SU-DHL-6 (cell line): ENCODE data around the gene MBD5.

ENCODE experiments used
- EZH2phosphoT487 ChIP-seq: fragments of 200-600 bp; sonication (generic), shearing (Covaris generic); conservative IDR thresholded peaks from 2 replicates; pipeline ENCODE4 v1.6.1; 2018; ENCODE audit warnings: mild to moderate bottlenecking, antibody characterized with exemption, low read length, moderate library complexity, mixed read lengths
- TF ChIP-seq, protein P1 (sequence below): fragments of 200-600 bp; sonication (generic); IDR thresholded peaks from one replicate; pipeline ENCODE4 v1.5.1; 2017; ENCODE audit warnings: antibody characterized with exemption, mild to moderate bottlenecking, low read length, moderate library complexity; ENCODE audit not compliant: insufficient read depth, poor library complexity, severe bottlenecking

DNA sequence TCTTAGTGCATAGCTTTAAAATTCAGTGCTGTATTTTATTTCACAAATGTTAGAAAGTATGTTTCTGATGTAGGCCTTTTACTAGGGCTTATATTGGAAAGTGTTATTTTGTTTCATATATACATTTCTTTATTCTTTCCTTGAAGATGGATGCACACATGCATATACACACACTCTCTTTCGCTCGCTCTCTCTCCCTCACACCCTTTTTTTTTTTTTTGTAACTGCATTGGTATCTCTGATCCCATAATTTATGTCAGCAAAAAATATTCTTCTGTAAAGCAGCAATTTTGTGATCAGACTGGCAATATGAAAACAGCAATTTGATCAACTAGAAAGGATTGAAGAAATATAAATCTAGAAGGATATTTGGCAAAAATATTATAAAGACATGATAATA lies 2.0 kb downstream of the MBD5 start:
- no peak for TF ChIP-seq EZH2phosphoT487
- TF ChIP-seq, protein P1, sequence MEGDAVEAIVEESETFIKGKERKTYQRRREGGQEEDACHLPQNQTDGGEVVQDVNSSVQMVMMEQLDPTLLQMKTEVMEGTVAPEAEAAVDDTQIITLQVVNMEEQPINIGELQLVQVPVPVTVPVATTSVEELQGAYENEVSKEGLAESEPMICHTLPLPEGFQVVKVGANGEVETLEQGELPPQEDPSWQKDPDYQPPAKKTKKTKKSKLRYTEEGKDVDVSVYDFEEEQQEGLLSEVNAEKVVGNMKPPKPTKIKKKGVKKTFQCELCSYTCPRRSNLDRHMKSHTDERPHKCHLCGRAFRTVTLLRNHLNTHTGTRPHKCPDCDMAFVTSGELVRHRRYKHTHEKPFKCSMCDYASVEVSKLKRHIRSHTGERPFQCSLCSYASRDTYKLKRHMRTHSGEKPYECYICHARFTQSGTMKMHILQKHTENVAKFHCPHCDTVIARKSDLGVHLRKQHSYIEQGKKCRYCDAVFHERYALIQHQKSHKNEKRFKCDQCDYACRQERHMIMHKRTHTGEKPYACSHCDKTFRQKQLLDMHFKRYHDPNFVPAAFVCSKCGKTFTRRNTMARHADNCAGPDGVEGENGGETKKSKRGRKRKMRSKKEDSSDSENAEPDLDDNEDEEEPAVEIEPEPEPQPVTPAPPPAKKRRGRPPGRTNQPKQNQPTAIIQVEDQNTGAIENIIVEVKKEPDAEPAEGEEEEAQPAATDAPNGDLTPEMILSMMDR, result no peak
